Left ventricle myocardium superior (tissue), 1 donor: ENCODE results near the gene ANO8. TPM values are rescaled to one million over a fixed set of nuclear protein-coding genes. Genes with fewer than 3 reads are reported as not detected.

Experiments used
- ATAC-seq: fragments of 200-7000 bp; cut with Tn5 transposase; one replicate; pipeline ENCODE4 v1.9.1; 2020; ENCODE audit warnings: mild to moderate bottlenecking, moderate library complexity
- DNase-seq: peaks from one replicate; pipeline ENCODE4 v3.0.0-alpha.2; 2020
- intact Hi-C: fragments of 100-400 bp; cut with micrococcal nuclease; formaldehyde crosslinking; loops from one replicate; pipeline ENCODE4 v1.11.0; 2022
- total RNA-seq: library from RNA; stranded (reverse); fragmentation: NEBNext Ultra II Directional; extraction: Animal tissue kit (Norgen Biotek cat#: 25700); gene quantifications from one replicate; pipeline ENCODE4 v1.2.1, GENCODE V29; 2021
- donor health status: DM: no; HTN: yes; CAD: no; lungs with severe emphysema.

Gene ANO8
- total RNA-seq, 1 donor from 2014 or later = 11.7 TPM

DNA sequence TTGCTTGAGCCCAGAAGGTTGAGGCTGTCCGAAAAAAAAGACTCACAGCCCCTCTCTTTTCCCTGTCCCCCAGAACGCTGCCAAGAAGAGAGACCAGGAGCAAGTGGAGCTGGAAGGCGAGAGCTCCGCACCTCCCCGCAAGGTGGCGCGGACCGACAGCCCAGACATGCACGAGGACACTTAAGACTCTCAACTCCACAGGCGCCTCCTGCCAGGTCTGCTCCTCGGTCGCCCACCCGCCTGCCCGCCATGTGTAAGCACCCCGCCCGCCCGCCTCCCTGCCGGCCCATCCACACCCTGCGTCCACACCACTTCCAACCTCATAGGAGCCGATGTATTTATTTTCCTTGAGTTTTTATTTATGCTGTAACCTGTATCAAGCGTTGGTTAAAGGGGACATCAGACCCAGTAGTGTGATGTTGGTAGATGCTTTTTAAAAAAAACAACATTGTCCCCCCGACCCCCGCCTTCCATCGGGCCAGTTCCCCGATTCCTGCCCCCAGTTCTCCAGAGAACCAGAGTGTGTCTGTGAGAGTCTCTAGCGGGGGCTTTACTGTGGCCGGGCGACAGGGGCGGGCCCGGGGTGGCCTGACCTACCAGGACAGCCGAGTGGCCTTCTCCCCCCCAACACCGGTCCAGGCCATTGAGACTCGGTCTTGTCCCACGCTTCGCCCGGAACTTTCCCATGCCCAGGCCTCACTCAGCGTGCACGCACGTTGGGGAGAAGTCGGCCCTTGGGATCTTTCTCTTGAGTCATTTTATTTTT is 15.0 kb downstream of the ANO8 start:
- DNase-seq = no peak
- no peak for ATAC-seq
- intact Hi-C loops = no loop called here

DNA sequence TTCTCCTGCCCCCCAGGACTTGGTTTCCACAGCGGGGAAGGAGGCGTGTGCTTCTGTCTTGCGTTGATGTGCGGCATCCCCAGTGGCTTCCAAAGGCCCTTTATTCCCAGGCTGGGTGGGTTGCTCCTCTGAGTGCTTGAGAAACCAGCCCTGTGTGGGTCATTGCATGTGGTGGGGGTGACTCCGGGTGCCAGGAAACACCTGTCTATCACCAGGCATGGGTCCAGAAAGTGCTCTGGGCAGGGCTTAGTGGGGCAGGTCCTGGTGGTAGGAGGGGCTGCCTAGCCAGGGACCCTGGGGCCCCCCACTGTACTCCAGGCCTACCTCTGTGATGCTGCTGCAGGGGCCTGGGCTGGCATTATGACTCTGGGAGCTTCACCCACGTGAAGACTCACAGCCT is 15.7 kb downstream of the ANO8 start:
- DNase-seq = no peak
- intact Hi-C loops = no loop called here
- no peak for ATAC-seq

DNA sequence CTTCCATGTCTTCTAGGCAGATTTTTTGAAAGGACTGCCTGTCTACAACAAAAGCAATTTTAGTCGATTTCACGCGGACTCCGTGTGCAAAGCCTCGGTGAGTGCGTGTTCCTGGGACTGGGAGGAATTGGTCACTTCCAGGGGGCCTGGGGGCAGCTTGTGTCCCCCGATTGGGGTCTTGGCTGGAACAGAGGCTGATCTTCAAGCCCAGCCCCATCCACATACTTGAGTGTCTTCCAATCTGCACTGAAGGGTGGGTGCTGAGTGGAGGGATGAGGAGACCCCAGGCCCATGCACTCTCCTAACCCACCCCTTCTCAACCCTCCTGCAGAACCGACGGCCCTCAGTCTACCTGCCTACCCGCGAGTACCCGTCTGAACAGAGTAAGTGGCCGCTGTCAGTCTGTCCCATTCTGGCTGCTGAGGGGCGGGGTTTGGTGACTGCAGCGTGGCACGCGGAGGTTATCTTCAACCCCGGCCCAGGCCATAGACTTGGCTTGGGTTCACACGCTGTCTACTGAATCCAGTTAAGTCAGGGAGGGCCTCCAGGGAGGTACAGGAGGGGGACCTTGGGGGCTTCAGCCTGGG is 20.6 kb downstream of the ANO8 start:
- intact Hi-C loops = no loop called here
- no peak for ATAC-seq
- DNase-seq = no peak

DNA sequence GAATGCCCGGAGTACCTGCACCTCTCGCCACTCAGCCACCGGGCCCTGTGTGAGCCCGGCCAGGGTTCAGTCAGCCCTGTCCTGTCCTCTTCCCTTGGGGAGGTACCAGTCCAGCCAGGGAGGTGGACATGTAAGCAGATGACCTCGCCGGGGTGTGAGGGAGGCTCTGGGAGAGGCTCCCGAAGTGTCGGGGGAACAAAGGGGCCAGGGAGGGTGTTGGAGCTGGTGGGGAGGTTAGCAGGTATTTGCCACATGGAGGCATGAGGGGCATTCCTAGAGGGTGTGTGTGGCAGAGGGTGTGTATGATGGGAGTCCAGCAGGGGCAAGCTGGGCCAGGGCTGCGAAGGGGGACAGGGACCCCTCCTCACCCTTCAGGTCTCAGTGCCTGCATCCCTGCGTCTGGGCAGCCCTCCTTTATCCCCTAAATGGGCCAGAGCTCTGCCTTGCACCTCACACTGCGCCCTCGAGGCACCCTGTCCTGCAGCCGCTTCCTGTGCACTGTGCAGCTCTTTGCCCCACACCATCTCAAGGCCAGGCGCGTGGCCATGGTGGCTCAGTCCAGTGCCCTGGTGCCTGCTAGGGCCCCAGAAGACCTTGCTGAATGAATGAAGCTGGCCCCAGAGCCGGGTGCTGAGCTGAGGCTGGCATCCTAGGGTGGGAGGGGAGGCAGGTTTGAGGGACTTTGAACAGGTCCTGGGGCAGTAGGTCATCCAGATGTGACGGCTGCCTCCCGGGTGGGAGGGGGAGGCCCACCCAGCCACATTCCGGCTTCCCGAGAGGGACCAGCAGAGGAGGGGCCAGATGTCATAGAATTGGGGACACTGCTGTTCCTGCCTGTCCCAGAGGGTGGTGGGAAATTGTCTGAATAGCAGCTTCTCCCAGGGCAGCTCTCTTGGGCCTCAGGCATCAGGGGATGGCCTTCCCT is 22.2 kb downstream of the ANO8 start:
- DNase-seq (no peak), ATAC-seq (no peak)
- intact Hi-C loops = no loop called here

DNA sequence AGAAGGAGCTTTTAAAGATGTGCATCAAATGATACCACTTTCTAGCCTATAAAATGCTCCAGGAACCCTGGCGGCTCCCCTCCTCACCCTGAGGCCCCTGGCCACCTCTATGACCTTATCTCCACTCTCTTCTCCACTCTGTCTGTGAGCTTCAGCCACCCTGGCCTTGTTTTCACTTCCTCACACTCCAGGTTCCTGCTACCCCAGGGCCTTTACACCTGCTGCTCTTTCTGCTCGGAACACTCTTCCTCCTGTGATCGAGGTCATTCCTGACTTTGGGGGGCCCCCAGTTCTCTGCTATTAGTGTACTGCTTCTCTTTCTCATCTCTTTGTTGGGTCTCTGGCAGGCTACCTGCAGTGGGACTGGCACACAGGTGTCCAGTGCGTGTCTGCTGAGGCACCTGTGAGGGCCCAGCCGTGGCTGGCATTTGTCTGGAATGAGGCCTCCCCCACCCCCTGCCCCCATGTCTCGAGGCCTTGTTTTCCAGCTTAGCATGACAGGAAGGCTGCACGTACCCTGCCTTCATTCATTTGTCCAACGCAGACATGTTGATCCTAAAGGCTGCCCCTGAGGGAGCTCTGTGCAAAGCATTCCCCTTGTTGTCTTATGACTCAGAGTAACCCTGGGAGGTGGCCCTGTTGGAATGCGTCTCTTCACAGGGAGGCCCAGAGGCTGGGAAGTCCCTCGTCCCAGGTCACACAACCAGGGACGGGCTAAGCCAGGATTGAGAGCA is 23.0 kb downstream of the ANO8 start:
- no peak for DNase-seq
- no peak for ATAC-seq
- intact Hi-C loops = no loop called here

DNA sequence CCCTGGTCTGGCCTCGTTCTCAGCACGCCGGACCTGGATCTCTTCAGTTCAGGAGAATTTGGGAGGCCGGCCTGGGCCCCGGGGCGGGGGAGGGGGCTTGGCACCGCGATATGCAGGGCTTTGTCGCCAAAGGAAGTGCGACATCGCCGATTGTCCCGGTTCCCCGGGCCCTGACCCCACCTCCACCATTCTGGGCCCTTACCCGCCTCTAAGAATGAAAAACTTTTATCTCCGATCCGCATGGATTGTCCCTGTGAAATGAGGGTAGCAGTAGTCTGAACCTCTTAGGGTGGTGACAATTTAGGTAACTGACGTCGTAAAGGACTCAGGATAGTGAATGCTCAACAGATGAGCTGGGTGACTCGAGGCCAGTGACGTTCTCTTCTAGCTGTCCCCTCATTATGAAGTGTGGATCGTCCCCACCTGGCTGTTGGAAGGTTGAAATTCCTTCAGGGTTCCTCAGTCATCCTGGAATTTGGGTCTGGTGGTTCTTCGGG is 24.6 kb downstream of the ANO8 start:
- intact Hi-C loops = no loop called here
- DNase-seq (no peak), ATAC-seq (no peak)

DNA sequence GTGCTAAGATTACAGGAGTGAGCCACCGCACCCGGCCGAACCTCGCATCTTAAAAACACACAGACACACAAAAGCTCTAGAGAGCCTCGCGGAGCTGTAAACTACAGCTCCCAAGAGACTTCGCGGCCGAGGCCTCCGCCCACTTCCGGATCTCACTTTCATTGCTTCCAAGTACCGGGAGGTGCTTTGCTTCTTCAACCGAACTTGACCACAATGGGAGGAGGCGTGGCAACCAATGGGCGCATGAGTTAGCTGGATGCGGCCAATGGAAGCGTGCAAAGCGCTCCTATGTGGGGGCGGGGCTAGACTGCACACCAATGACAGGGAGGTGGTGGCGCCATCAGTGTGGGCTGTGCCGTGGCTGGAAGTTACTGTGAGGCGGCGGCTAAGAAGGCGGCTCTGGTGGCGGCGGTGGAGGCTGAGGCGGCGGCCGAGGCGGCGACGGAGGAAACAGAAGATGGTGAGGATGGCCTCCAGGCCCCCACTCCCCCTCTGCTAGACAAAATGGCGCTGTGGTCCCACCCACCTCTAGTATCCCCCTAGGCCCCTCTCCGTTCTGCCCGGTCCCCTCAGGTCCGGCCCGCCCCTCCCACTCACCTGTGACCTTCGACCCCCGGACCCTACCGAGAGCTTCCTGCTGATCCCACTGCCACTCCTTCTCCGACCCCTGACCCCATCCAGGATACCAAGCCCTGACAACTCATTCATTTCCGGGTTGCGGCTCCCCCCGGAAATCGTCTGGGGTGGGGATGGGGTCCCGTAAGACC is 25.3 kb downstream of the ANO8 start, which contains the start of gene DDA1:
Gene DDA1, plus strand, starts transcription at position 366 of the 767 bp plus-strand sequence. Its CDS starts 92 bp downstream, at position 458.
- ATAC-seq (peak; percentile 83), DNase-seq (peak; percentile 99)
- intact Hi-C loops = no loop called here

DNA sequence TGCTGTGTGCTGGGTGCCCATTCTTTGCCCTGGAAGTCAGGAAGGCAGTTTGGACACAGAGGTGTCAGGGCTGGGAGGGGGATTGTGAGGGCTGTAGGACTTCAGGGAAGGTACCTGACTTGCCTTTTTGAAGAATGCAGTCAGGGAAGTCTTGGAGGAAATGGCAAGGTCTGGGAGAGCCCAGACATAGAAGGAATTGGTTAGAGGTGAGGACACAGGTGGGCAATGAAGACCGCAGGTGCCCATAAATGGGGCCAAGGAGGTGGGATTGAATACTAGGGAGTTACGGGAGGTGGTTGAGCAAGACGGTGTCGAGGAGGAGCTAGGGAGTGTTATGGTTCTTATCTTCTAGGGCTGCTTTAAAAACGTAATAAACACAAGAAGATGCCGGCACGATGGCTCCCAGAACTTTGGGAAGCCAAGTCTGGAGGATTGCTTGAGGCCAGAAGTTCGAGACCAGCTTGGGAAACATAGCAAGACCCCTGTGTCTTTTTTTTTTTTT is 26.7 kb downstream of the ANO8 start:
- intact Hi-C loops = no loop called here
- DNase-seq (no peak), ATAC-seq (no peak)

DNA sequence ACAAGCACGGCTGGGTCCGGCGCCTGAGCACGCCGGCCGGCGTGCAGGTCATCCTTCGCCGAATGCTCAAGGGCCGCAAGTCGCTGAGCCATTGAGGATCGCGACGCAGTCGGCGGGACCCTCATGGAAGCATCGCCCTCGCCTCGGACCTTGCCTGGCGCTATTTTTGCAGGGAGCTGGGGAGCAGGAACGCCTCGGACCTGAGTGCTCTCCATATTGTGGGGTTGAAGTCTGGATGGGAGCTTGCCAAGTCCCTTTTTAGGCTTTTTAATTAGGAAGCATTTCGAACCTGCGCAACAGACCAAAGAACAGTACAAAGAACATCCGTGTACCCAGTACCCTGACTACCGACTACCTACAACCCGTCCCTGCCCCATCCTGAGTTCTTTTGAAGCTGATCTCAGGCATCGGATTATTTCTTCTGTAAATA is 28.4 kb downstream of the ANO8 start:
- no peak for ATAC-seq
- no peak for DNase-seq
- intact Hi-C loops = no loop called here

DNA sequence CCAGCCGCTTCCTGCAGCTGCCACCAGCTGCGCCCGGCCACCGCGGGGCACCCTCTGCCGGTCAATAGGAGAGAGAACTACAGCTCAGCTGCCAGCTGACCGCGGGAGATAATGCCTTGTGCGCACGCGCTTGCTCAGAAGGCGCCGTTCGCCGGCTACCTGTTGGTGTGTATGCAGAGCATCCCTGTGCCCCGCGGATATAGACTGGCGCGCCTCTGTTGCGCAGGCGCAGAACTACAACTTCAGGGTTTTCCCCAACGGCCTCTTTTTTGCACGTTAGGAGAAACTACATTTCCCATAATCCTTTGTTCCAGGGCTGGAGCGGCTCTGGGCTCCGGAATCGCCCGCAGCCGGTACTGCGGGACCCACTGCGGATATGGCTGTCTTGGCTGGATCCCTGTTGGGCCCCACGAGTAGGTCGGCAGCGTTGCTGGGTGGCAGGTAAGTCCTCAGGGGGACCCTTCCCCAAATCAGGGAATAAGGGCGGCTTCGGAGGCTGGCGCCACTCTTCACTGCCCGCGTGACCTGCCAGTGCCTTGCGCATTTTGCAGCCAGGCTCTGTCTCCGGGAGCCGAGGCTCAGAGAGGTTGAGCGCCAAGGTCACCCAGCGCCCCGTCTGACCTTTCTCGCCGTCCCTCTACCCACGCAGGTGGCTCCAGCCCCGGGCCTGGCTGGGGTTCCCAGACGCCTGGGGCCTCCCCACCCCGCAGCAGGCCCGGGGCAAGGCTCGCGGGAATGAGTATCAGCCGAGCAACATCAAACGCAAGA is 29.0 kb downstream of the ANO8 start, which contains the start of gene MRPL34:
Gene MRPL34, plus strand, starts transcription at position 356 of the 768 bp plus-strand sequence. Its CDS starts 21 bp downstream, at position 377.
- ATAC-seq (peak; percentile 71), DNase-seq (peak; percentile 96)
- intact Hi-C loops = no loop called here

DNA sequence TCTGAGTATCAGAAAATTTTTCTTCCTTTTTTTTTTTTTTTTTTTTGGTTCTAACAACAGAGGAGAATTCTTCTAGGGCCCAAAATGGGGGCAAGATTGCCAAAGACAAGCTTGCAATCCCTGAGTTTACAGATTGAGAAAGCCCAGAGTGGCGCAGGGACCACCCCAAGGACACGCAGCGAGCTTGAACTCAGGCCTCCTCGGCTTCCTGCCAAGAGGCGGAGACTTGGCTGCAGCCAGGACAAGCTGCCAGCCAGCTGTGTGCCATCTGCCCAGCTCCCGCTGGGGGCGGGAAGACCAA is 29.5 kb downstream of the ANO8 start:
- ATAC-seq (no peak), DNase-seq (no peak)
- intact Hi-C loops = no loop called here

DNA sequence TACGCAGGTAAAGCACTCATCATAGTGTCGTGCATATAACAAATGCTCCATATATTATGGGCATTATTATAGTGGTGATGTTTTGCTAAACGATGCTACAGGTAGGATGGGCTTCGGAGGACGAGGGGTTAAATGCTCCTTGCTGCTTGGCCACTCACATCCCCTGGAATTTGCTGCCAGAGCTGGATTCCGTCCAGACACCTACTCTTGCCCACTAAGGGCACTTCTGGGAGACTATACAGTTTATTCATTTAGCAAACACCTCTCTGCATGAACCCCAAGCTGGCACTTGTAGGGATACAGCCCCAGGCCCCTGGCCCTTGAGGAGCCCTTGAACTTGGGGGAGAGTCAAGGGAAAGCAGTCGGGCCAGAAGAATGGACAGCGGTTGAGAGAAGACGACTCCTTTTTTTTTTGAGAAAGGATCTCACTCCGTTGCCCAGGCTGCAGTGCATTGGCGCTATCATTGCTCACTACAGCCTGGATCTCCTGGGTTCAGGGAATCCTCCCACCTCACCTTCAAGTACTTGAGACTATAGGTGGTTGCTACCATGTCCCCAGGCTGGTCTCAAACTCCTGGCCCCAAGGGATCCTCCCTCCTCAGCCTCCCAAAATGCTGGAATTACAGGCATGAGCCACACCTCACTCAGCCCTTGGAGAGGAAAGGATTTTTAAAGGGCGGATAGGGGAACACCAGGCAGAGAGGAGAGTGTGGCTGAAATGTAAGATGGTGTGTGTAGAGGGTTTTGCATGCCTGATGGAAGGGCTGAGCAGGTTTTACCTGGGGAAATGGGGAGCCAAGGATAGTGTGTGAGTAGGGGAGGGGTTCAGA is 30.1 kb downstream of the ANO8 start:
- intact Hi-C loops = no loop called here

DNA sequence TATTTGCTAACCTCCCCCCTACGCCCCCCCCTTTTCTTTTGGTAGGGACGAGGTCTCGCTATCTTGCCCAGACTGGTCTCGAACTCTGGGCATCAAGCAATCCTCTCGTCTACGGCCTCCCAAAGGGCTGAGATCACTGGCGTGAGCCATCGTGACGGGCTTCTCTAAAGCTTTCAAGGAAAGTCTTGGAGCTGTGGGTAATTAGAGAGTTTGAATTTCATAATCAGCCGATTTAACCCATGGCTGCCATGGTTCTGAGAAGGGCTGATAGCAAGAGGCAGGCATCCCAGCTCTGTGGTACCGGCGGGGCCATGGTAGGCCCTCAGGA is 30.8 kb downstream of the ANO8 start:
- intact Hi-C loops = no loop called here
- DNase-seq (peak; percentile 21), ATAC-seq (no peak)

More for the DNA sequence above, 30.1 kb downstream of the ANO8 start:
- DNase-seq (peak; percentile 30), ATAC-seq (no peak)

DNA sequence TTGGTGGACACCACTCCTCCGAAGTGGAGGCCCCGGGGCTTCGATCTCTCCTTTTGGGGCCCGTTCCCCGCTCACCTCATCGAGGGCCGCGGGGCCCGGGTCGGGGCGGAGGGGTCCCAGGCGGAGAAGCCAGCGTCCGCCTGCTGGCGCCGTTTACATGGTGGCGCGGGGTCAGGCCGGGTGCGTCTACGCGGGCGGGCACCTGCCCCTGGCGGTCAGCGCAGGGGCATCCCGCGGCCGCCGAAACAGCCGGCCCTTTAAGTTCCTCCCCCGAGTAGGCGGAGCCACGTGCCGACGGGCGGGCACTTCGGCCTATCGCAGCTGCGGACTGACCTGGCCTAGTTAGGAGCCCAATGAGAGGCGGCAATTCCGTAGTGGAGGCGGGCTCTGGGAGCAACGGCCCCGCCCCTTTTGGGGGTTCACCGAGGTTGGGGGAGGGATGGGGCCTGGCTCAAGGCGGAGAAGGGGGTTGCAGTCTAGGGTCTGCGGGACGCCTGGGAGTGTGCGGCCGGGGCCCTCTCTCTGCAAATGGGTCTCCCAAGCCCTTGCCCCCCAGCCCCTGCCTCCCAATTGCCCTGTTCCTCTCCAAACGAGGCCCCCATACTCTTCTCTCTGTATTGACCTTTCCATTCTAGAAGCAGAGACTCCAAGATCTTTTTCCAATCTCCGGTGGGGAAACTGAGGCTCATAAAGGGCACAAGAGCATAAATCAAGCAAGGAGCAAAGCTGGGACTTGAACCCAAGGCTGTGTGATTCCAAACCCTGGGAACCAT is 31.3 kb downstream of the ANO8 start, which contains the start of gene ABHD8:
Gene ABHD8, minus strand, starts transcription at position 259 of the 773 bp plus-strand sequence. CDS start 1,809 bp downstream, outside the sequence.
- intact Hi-C loops = no loop called here
- DNase-seq (peak; percentile 97), ATAC-seq (peak; percentile 78)

DNA sequence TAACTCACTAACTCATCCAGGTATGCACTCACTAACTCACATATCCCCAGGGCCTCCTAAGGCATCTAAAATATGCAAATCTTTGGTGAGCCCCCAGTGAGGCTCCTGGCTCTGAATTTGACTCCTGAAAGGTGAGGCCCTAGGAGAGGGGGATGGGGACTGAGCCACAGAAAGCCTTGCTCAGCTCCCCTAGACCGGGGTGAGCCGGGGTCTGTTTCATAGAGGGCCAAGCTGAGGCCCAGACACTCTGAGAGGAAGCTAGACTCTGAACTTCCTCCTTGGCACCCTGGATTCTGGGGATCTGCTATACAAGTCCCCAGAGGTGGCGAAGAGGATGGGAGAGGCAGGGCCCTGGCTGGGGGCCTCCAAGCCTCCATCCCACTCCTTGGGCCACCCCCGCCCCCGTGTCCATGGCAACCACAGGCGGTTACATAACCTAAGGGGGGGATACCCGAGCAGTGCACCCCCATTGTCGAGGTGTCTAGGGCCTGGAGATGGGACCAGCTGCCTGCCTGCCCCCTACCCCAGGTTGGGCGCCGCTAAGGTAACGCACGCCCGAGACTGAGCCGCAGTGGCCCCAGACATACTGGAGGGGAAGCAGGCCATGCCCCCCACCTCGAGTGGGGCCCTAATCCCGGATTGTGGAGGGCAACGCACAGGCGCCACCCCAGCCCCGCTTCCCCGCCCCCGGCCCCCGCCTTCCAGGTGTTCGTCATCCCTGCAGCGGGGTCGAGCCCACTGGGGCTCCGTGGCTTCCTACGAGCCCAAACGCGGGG is 32.1 kb downstream of the ANO8 start:
- intact Hi-C loops = no loop called here
- ATAC-seq (no peak), DNase-seq (peak; percentile 50)
